GM10847 (cell line): ENCODE data around the gene MAGI1.

Experiments used
- POLR2A ChIP-seq: IDR thresholded peaks from 2 replicates; pipeline ENCODE4 v1.6.1; 2011; ENCODE audit not compliant: insufficient read length; ENCODE audit errors: extremely low read depth

The MAGI1 gene

DNA sequence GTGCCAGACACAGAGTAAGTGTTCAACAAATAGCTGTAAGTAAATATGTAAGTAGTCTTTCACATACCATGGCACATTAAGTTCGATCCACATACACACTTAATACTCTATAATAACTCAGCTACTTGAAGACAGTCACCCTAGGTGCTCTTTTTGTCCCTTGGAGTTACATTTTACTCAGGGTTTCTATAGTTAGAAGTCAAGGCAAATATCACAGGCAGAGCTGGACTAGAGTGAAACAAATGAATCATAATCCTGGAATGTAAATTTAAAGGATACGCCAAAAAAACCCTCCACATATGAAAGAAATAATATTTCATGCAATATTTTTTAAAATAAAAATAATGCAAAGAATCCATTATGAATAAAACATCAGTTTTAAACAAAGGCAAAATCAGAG is 461.8 kb downstream of the MAGI1 start:
- no peak for TF ChIP-seq POLR2A

DNA sequence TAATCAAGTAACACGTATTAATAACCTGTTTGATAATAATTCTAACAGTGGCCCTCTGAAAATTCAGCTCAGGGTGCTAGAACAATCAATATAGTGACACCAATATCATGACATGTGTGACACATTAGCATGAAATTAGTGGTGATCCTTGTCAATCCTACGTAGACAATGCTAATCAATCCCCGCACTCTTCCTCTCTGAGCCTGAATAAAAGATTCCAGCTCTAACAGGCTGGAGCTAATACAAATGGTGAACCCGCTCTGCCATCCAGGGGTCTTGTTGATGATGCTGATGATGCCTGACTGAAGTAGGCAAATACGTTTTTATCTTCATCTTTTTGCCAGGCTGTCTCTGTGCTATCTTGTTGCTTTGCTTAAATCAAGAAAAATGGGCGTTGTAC is 462.5 kb downstream of the MAGI1 start:
- TF ChIP-seq POLR2A = no peak

DNA sequence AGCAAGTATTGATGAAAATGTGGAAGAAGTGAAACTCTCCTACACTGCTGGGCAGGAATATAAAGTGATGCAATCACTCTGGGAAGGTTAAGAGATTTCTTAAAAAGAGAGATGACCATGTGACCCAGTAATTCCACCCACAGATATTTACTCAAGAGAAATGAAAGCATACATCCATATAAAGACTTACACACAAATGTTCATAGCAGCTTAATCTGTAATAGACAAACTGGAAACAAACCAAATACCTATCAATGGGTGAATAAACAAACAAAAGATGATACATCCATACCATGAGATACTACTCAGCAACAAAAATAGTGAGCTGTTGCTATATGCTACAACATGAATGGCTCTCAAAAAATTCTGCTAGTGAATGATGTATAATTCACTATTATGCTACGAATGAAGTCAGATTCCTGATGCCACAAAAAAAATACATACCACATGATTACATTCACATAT is 463.3 kb downstream of the MAGI1 start:
- TF ChIP-seq POLR2A = no peak

DNA sequence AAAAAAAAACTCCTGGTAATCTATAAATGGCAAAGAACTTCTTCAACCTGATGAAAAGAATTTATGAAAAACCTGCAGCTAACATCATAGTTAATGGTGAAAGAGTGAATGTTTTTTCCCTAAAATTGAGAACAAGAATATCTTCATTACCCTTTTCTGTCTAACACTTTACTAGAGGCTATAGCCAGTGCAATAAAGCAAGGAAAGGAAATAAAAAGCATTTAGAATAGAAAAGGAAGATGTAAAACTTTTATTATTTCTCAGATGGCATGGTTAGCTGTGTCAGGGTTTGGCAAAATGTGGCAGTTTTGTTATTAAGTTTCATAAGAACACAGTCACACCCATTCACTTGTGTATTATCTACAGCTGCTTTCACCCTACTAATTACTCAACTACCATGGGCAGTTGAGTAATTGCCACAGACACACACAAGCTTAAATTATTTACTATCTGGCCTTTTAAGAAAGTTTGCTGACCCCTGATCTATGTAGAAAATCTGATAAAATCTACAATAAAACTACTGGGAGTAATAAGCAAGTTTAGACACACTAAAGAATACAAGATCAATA is 465.1 kb downstream of the MAGI1 start:
- no peak for TF ChIP-seq POLR2A

DNA sequence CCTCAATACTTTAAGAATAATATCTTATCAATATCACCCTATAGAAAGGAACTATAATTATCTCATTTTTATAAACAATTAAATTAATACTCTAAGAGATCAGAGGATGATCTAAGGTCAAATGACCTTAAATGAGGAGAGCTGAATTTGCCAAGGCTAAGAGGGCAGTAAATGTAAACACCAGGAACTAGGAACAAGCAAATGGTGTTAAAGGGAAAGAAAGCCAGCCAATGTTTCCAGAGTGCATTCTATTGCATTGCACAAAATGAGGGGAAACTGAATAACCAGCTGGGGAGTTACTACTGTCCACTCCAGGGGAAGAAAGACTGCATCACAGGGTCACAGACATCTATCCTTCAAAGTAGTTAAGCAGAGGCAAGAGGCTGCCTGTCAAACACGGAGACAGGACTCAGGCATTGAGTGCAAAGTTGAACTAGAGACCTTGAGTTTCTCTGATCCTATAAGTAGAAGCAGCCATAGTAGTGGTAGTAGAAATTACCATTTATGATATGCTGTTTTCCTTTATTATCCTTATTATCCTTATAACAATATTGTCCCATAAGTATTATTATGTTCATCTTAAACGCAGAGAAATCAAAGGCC is 466.4 kb downstream of the MAGI1 start:
- TF ChIP-seq POLR2A = no peak

DNA sequence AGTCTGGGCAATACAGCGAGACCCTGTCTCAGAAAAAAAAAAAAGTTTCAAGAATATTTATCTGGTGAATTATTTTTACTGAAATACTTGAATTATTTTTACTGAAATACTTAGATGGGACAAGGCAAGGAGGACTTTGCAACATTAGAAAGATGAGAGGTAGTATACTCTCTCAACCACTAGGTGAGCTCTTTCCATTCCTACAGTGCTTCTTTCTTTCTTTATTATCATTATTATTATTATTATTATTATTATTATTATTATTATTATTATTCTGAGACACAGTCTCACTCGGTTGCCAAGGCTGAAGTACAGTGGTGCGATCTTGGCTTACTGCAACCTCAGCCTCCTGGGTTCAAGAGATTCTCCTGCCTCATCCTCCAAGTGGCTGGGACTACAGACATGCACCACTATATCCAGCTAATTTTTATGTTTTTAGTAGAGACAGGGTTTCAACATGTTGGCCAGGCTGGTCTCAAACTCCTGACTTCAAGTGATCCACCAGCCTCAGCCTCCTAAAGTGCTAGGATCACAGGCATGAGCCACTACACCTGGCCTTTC is 468.8 kb downstream of the MAGI1 start:
- no peak for TF ChIP-seq POLR2A

DNA sequence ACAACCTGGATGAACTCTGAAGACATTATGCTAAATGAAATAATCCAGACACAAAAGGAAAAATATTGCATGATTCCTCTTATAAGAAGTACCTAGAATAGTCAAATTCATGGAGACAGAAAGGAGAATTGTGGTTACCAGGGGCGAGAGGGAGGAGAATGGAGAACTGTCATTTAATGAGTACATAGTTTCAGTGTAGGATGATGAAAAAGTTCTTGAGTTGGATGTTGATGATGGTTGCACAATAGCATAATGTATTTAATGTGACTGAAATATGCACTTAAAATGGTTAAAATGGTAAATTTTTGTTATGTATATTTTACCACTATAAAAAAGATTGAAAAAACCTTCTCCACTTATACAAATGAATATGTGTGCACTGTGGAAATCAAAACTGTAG is 469.6 kb downstream of the MAGI1 start:
- TF ChIP-seq POLR2A = no peak

DNA sequence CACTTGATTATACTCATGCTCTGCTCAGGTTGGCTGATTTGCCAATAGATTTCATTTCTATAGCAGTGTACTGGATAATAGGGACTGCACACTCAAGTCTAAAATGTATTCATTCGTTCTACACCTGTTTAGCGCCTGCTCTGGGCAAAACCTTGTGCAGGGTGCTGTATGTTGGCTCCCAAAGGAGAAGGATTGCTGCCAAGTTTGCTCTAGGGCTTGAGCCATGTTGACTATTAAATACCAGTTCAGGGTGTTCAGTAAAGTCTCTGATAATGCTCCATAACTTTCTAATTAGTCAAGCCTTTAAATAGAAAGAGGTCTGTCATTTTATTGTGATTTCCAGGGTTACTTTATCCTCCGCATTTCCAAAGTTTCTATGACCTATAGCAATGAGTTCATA is 470.2 kb downstream of the MAGI1 start:
- TF ChIP-seq POLR2A = no peak

DNA sequence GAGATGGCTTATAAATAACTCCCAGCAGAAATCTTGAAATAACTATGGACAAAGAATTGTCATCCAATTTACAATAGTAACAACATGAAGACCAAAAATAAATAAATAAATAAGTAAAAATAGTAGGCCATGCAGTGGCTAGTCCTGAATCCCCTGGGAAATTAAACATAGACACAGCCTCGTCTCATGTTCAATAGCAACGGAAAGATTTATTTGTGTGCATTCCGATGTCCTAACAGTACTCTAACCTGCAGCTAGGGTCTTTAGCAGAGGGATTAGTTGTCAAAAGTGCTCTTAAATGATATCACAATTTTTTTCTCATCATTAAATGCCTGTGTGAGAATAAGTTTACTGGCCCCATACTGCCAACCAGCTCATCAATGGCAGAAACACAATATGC is 474.2 kb downstream of the MAGI1 start:
- TF ChIP-seq POLR2A = no peak

DNA sequence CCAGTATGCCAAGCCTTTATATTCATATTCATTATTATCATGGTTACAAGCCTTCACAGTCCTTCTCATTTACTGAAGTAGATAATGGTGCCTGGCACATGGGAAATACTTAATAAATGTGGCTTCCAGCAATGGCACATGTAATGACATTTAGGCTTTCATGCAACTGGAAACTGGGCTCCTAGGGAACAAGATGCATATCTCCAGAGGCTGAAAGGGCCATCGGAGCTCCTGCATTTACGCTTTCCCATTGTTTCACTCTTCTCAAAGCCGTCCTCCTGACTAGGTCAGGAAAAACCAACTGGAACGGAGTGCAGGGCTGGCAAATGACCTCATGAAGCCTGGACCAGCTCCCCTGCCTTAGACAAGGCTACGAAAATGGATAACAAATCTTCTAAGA is 474.9 kb downstream of the MAGI1 start:
- no peak for TF ChIP-seq POLR2A

DNA sequence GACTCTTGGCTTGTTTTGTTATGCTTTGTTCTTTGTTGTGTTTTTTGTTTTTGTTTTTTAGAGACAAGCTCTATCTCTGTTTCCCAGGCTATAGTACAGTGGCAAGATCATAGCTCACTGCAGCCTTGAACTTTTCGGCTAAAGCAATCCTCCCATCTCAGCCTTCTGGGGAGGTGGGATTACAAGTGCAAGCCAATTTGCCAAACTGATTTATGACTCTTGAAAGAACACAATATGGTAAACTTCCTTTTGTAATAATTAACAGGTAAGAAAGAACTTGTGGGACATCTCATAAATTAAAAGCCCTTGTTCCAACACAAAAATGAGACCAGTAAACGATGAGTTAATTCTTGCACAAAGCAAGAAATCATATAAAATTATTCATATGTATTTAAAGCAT is 476.3 kb downstream of the MAGI1 start:
- no peak for TF ChIP-seq POLR2A

DNA sequence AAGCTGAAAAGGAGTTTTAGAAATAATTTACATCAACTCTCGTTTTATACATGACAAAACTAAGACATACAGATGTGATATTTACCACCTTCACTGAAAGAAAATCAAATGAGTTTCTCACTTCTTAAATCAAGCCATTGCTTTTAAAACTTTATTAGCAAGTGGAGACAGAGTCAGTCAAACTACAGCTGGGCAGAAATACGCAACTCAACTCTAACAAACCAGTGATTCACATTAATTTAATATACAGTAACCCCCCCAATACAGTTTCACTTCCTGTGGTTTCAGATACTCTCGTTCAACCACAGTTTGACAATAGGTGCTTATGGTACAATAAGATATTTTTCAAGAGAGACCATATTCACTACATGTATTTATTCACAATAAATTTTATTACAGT is 477.1 kb downstream of the MAGI1 start:
- no peak for TF ChIP-seq POLR2A

DNA sequence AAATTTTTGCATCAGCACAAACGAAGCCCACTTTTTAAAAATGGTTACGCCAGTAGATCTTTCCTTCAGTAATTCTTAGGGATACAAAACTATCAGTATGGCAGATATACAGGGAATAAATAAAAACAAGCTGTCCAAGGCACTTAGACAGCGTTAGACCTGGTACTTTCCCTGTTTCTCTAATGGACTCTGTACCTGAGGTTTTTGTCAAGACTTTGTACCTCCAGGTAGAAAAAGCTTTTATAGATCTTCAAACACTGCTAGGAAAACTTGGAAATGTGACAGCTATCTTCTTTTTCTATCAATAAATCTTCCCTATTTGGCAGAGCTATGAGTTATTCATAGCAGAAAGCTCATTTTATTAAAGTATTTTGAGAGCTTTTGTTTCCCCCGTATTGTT is 477.8 kb downstream of the MAGI1 start:
- no peak for TF ChIP-seq POLR2A

DNA sequence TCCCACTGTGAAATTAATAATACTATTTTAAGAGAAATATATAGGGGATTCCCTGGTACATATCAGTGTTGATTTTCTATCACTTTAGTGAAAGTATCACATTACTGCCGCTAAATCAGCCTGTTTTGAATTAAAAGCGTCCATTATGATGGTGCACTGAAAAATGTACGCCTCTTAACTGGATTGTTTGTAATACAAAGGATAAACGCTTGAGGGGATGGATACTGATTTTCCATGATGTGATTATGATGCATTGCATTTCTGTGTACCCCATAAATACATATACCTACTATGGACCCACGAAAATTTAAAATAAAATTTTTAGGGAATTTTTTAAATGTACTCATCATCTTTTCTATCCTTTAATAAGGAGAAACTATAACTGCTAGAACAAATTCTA is 478.6 kb downstream of the MAGI1 start:
- no peak for TF ChIP-seq POLR2A

DNA sequence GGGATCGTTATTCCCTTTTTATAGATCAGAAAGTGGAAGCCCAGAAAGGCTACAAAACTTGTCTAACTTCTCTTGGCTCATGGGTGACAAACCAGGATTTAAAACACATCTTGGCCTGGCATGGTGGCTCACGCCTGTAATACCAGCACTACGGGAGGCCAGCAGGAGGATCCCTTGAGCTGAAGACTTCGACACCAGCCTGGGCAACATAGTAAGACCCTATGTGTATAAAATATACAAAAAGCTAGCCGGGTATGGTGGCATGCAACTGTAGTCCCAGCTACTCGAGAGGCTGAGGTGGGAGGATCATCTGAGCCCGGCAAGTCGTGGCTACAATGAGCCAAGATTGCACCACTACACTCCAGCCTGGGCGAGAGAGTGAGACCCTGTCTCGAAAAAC is 479.1 kb downstream of the MAGI1 start:
- TF ChIP-seq POLR2A = no peak

DNA sequence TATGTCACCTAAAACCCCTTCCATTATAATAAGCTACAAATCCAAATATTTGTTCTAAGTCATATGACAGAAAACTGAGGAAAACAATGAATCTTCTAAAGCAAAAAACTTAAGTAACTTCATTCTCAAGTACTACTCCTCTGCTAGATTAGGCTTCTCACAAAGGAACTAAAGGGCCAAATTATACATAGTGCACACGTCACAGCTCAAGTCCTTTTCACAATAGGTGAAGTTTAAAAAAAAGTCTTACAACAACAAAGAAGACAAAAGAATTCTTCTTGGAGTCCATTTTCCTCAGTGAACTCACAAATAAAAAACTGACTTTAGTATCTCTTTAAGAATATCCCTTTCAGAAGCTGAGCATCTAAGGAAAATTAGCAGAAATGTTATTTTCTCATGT is 479.9 kb downstream of the MAGI1 start:
- TF ChIP-seq POLR2A = no peak

DNA sequence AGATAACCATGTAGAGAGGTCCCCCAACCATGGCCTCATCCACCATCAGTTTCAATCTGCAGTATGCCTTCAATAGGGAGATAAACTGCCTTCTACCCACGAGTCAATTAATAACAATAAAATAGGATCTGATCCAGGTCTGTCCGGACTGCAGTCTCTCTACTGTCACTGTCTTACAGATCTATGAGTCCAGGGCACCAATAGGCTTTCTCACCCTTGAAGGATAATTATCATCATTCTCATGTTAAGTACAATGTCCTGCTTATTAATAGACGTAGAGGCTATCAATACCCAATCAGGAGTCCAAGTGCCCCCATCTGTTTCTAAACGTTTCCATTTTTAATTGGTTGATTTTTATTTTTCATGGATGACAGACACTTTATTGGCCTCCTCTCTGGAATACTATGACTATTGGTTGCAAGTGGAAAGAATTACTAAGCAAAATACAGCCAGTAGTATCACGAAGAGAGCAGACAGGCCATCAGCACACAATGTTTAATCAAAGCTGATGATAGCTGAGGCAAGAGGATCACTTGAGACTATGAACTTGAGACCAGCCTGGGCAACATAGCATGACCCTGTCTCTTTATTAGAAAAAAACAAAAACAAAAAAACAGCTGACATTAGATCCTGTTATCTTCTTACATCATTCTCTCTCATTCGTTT is 480.7 kb downstream of the MAGI1 start:
- no peak for TF ChIP-seq POLR2A

DNA sequence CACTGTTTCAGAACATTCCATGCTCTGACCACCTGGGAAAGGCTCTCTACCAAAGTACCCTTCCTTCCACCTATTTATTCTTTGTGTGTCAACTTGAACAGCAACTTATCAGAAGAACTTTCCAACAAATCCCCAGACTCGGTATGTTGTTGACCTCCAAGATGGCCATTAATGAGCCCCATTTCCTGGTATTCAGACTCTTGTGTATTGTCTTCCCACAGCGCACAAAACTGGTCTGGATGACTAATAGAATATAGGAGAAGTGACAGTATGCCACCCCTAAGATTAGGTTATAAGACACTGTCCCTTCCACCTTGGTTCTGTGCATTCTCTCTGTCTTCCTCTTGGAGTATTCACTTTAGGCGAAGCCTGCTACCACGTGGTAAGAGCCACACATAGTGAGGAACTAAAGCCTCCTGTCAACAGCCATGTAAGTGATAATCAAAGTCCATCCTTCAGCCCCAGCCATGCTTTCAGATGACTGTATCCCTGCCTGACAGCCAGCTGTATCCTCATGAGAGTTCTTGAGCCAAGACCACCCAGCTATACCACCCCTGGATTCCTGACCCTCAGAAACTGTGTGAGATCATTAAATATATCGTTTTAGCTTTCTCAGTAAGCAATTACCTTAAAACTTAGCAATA is 481.7 kb downstream of the MAGI1 start:
- TF ChIP-seq POLR2A = no peak
